GM18517 (cell line): ENCODE results near the gene SSTR4.

Experiments
- ATAC-seq: cut with Tn5 transposase; IDR thresholded peaks from one replicate; pipeline ENCODE4 v1.9.1; 2021; ENCODE audit warnings: mild to moderate bottlenecking, moderate library complexity; ENCODE audit not compliant: unreplicated experiment

SSTR4 gene

DNA sequence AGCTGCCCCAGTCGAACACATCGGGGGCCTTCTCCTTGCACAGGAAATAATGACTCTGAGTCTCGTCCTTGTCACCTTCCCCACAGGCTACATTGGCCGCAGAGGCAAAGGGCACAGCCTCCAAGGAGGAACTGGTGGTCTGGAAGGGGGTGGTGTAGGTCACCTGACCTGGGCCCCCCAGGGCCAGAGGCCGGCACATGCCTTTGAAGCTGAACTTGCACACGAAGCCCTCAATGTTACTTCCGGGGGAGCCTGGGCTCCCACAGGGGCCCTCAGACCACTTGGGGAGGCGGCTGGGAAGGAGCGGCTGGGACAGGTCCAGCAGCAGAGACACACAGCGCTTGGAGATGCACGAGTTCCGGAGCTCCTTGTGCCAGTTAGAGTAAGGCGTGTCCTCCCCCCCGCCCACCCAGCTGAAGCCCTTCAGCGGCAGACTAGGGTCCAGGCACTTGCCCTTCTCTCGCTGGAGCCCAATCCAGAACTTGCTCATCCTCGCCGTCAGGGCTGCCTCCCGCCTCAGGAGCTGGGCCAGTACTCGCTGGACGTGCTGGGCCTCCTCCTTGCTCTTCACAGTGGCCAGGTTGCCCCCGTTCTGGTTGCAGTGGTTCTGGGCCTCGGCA, 50.4 kb downstream of the SSTR4 start:
- no peak for ATAC-seq

GRCh38 chr20:23086056-23086566, 51.0 kb downstream of the SSTR4 start, which contains the start of gene CD93:
CD93 (minus strand) TSS chr20:23086324; CDS start chr20:23086192, 132 bp downstream.
- ATAC-seq: no peak

GRCh38 chr20:23086931-23087411, 51.9 kb downstream of the SSTR4 start:
- ATAC-seq: no peak

DNA sequence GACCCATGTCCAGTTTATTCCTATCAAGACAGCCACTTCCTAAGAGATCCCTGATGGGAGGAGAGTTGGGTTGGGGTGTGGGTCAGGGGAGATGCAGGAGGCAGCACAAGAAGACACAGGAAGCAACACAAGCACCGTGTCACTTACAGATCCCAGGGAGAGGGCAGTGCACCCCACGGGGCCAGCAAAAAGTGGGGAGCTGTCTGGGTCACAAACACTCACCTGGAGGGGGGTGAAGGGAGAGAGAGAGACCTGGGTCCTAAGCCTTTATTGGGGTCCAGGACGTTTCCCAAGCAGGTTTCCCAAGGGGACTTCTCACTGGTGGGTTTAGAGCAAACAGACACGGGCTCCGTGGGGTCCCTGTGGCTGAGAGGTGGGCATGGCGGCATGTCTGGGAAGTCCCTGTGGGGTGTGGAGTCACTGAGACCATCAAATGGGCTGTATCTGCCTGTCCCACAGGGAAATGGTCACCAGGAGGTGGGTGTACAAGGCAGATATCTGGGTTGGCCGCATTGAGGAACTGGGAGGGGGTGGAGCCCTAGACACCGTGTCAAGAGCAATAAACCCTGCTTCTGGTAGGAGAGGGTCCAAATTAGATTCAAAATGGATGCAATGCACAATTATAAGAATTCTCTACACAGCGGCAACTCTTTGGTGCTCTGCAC, 52.6 kb downstream of the SSTR4 start:
- ATAC-seq: no peak
